Transverse colon (tissue), 4 donors: ENCODE data around the gene RPGRIP1L. TPM values are rescaled to one million over a fixed set of nuclear protein-coding genes. Genes with fewer than 3 reads are reported as not detected.
"Not testable (repeated sequence)": the region's sequence is repeated elsewhere in the genome, so short reads cannot be mapped to it uniquely, and the experiment has no call there.

Experiments
- DNase-seq: peaks from one replicate; pipeline ENCODE4 v3.0.0-alpha.2; 2019
- H3K27ac ChIP-seq, 4 donors: fragments of 200-600 bp; sonication (generic); 2 replicates each; pipeline ENCODE4 v1.5.1; 2016 to 2018; ENCODE audit warnings: inconsistent platforms in 4 of 4
- H3K27me3 ChIP-seq: fragments of 200-600 bp; sonication (generic); 2 replicates; pipeline ENCODE4 v1.5.1; 2017; ENCODE audit warnings: inconsistent platforms
- H3K36me3 ChIP-seq, 4 donors: fragments of 200-600 bp; sonication (generic); 2 replicates each; pipeline ENCODE4 v1.5.1; 2017 to 2019; ENCODE audit warnings: inconsistent platforms in 4 of 4
- H3K4me1 ChIP-seq, 4 donors: fragments of 200-600 bp; sonication (generic); 2 replicates each; pipeline ENCODE4 v1.5.1; 2017 to 2020; ENCODE audit warnings: inconsistent platforms in 4 of 4
- H3K4me3 ChIP-seq, 4 donors: fragments of 200-600 bp; sonication (generic); 1 replicate in 1 of 4; 2 replicates in 3 of 4; pipeline versions ENCODE4 v1.5.1 to v1.6.1; 2017 to 2019; ENCODE audit warnings: inconsistent platforms in 4 of 4
- H3K9me3 ChIP-seq, 2 donors: fragments of 200-600 bp; sonication (generic); 2 replicates each; pipeline ENCODE4 v1.5.1; 2017 to 2019; ENCODE audit warnings: inconsistent platforms in 2 of 2
- EP300 ChIP-seq: sonication (generic); formaldehyde crosslinking; IDR thresholded peaks from one replicate; pipeline ENCODE4 v1.6.1; 2017; ENCODE audit warnings: antibody characterized with exemption, low read depth
- POLR2A ChIP-seq: fragments of 450-650 bp; IDR thresholded peaks from one replicate; pipeline ENCODE4 v1.6.1; 2016; ENCODE audit warnings: antibody characterized with exemption, mild to moderate bottlenecking, moderate library complexity
- POLR2AphosphoS5 ChIP-seq, 3 donors: sonication (generic); formaldehyde crosslinking; IDR thresholded peaks; one replicate each; pipeline ENCODE4 v1.6.1; 2016; ENCODE audit warnings: antibody characterized with exemption in 3 of 3
- WGBS, 2 donors: methylation state at CpG; one replicate each; pipeline ENCODE4 v1.1.5; 2018; ENCODE audit warnings: low coverage in 1 of 2; 5-methylcytosine and 5-hydroxymethylcytosine counted together
- in situ Hi-C, 4 donors: fragments of 200-750 bp; cut with MboI; loops; one replicate each; pipeline versions ENCODE4 v1.15.0 to v1.15.1; 2017; ENCODE audit warnings: low sequenced_read_pairs in 3 of 4, low pct_ligation_motif_present in 1 of 4, low pct_unique_long_range_greater_than_20kb in 1 of 4
- intact Hi-C: fragments of 100-400 bp; cut with DNase I; formaldehyde crosslinking; loops from one replicate; pipeline ENCODE4 v1.15.1; 2023; ENCODE audit warnings: low total_unique reads
- total RNA-seq, 4 donors: library from RNA; depleted of rRNA; stranded (reverse); fragments of >200 nt; gene quantifications; one replicate each; pipeline ENCODE4 v1.1.0, GENCODE V29; 2016
- TF ChIP-seq, protein P1 (sequence below), 5 experiments: fragments of 200-600 bp in 3 of 5; fragments of 450-650 bp in 2 of 5; sonication (generic) in 3 of 5; IDR thresholded peaks; 1 replicate in 2 of 5; 2 replicates in 3 of 5; pipeline ENCODE4 v1.5.1; 2016 to 2017; ENCODE audit warnings: antibody characterized with exemption in 5 of 5, inconsistent platforms in 3 of 5, mild to moderate bottlenecking in 2 of 5, moderate library complexity in 1 of 5

The RPGRIP1L gene
- total RNA-seq, 4 donors from 2014 or later = 1.6 to 5.6 (median 2.1) TPM

DNA sequence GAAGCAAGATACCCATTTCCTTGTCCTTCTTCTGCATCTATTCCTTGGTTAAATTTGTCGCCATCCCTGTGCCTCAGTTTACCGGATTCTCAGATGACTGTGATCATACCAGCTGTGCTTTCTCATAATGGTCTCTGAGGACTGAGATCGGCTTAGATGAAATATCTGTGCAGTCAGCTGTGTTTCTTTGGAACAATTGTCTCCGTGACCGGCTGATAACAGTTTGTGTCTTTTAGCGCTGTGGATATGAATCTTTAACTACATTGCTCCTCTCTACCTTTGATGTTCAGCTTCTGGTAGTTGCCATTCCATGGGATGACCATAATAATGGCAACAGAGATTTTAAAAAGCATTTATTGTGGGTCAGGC, 770 bp upstream of the RPGRIP1L start:
- Histone ChIP-seq H3K27ac (peak overlapping the region; percentile 71 to 81 (median 78)), H3K4me1 (peaks cover 0 to 22% (median 15%) of the 10 kb centered on the region in 4 donors), H3K9me3 (no peaks in the 10 kb centered on the region), H3K36me3 (no peaks in the 10 kb centered on the region), H3K27me3 (no peaks in the 10 kb centered on the region), H3K4me3 (peak overlapping the region; percentile 59 to 91 (median 78))
- TF ChIP-seq, protein P1, sequence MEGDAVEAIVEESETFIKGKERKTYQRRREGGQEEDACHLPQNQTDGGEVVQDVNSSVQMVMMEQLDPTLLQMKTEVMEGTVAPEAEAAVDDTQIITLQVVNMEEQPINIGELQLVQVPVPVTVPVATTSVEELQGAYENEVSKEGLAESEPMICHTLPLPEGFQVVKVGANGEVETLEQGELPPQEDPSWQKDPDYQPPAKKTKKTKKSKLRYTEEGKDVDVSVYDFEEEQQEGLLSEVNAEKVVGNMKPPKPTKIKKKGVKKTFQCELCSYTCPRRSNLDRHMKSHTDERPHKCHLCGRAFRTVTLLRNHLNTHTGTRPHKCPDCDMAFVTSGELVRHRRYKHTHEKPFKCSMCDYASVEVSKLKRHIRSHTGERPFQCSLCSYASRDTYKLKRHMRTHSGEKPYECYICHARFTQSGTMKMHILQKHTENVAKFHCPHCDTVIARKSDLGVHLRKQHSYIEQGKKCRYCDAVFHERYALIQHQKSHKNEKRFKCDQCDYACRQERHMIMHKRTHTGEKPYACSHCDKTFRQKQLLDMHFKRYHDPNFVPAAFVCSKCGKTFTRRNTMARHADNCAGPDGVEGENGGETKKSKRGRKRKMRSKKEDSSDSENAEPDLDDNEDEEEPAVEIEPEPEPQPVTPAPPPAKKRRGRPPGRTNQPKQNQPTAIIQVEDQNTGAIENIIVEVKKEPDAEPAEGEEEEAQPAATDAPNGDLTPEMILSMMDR (IDR thresholded peaks at IDR 0.05) = no peak
- TF ChIP-seq EP300 = no peak
- in situ Hi-C loops (no loop called here), intact Hi-C loops (no loop called here)
- no peak for DNase-seq
- 0 to 8% methylated on average over 2 to 6 of the region's 6 CpGs for whole genome bisulfite sequencing, 2 donors

DNA sequence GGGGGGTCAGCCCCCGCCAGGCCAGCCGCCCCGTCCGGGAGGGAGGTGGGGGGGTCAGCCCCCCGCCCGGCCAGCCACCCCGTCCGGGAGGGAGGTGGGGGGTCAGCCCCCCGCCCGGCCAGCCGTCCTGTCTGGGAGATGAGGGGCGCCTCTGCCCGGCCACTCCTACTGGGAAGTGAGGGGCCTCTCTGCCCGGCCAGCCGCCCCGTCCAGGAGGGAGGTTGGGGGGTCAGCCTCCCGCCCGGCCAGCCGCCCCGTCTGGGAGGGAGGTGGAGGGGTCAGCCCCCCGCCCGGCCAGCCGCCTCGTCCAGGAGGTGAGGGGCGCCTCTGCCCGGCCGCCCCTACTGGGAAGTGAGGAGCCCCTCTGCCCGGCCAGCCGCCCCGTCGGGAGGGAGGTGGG, 5.4 kb downstream of the RPGRIP1L start:
- DNase-seq, H3K27ac ChIP-seq, H3K36me3 ChIP-seq, H3K4me1 ChIP-seq, intact Hi-C loops, H3K27me3 ChIP-seq, in situ Hi-C loops, H3K4me3 ChIP-seq, H3K9me3 ChIP-seq: not testable (repeated sequence)
- WGBS, 2 donors = no CpG with 5 or more reads among the region's 31 CpGs

DNA sequence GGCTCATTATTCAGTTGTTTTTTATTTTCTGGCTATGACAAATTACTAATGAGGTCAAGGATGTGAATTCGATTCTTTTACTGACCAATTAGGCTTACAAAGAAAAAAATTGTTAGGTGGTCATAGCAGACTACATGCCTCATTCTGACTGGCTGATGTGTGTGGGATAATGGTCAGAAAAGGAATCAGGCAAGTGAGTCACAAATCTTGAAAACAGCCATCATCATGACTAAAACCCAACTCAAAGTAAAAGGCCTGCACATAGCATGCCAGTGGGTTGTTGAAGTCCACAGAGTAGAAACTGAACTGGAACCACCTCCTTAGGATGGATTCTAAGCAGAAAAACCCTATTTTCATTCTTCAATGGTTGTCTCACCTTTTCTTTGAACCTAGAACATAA, 8.6 kb downstream of the RPGRIP1L start:
- TF ChIP-seq POLR2AphosphoS5 (IDR thresholded peaks at IDR 0.05) = no peak
- in situ Hi-C loops = no loop called here
- 83 to 100% methylated on average over 1 of the region's 1 CpG for WGBS, 2 donors

DNA sequence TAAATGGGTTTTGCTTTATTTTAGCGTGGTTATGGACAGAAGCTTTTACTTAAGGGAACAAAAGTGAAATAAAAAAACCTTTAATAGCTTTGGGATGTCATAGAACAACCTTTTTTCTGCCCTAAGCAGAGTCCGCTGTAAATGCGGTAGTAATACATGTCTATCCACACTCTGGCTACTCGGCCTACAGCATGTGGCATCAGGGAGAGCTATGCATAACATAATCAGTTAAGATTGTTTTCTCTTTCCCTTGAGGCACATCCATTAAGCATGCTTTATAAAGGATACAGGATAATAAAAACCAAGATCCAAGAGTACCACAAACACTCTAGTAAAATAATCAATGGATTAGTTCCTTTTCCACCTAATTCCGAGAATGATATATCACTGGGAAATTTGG, 10.3 kb downstream of the RPGRIP1L start:
- 86 to 91% methylated on average over 5 of the region's 5 CpGs for WGBS, 2 donors
- Histone ChIP-seq H3K4me1 (no peaks in the 10 kb centered on the region), H3K27me3 (no peaks in the 10 kb centered on the region), H3K4me3 (no peak overlapping the region), H3K9me3 (no peaks in the 10 kb centered on the region), H3K36me3 (no peaks in the 10 kb centered on the region), H3K27ac (no peak overlapping the region)
- in situ Hi-C loops = no loop called here
- TF ChIP-seq POLR2AphosphoS5 (IDR thresholded peaks at IDR 0.05) (no peak), POLR2A (no peak), EP300 (no peak)
- TF ChIP-seq, protein P1 (IDR thresholded peaks at IDR 0.05) = no peak
- intact Hi-C loops = no loop called here
- no peak for DNase-seq

More for the DNA sequence above, 8.6 kb downstream of the RPGRIP1L start:
- no peak for DNase-seq
- H3K9me3 ChIP-seq = no peaks in the 10 kb centered on the region
- no peaks in the 10 kb centered on the region for H3K36me3 ChIP-seq
- no peak overlapping the region for H3K4me3 ChIP-seq
- H3K27ac ChIP-seq = no peak overlapping the region
- intact Hi-C loops = no loop called here
- no peaks in the 10 kb centered on the region for H3K4me1 ChIP-seq
- no peaks in the 10 kb centered on the region for H3K27me3 ChIP-seq

DNA sequence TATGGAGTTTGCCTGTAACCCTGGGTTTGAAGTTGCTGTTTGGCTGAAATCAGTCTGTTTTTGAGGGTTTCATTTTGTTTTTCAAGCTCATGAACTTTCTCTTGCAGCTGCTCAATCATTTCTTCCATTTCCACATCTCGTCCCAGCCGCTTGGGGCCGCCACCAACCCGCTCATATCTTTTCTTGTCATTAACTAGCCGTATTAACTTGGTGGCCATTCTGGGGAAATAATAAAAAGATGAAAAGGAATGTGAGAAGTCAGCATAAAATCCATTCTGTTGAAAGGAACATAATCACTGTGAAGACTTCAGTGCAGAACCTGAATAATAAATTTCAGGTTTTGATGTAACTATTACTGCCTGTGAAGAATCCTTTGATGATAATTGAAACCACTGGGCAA, 11.5 kb downstream of the RPGRIP1L start:
- intact Hi-C loops = no loop called here
- in situ Hi-C loops = no loop called here
- Histone ChIP-seq H3K27me3 (no peaks in the 10 kb centered on the region), H3K27ac (no peak overlapping the region), H3K36me3 (no peaks in the 10 kb centered on the region), H3K4me3 (no peak overlapping the region), H3K4me1 (no peaks in the 10 kb centered on the region), H3K9me3 (no peaks in the 10 kb centered on the region)
- no peak for DNase-seq
- TF ChIP-seq EP300 (no peak), POLR2AphosphoS5 (IDR thresholded peaks at IDR 0.05) (no peak), POLR2A (no peak)
- TF ChIP-seq, protein P1 (IDR thresholded peaks at IDR 0.05) = no peak
- WGBS, 2 donors = 97 to 100% methylated on average over 5 of the region's 5 CpGs
